NOMO-1 (cell line): ENCODE results near the gene NOP56.

Experiments
- DNase-seq, 2 experiments: peaks; one replicate each; lab custom pipeline; 2025; ENCODE audit not compliant: unreplicated experiment in 2 of 2; lab: John Stamatoyannopoulos, UW

Gene NOP56

DNA sequence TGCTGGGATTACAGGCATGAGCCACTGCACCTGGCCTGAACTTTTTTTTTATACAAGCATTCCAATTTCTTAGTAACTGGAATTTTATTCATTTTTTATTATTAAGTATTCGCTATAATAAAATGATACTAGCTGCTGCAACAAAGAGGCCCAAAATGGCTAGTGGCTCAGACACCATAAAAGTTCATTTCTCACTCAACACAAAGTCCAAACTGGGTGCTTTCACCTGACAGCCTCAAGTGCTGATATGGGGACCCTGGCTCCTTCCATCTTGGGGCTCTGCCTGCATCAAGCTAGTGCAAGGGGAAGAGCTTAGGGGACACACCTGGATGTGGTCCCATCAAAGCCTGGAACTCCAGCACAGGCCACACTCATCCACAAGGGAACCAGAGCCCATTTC is 12.2 kb upstream of the NOP56 start:
- no peak for DNase-seq

DNA sequence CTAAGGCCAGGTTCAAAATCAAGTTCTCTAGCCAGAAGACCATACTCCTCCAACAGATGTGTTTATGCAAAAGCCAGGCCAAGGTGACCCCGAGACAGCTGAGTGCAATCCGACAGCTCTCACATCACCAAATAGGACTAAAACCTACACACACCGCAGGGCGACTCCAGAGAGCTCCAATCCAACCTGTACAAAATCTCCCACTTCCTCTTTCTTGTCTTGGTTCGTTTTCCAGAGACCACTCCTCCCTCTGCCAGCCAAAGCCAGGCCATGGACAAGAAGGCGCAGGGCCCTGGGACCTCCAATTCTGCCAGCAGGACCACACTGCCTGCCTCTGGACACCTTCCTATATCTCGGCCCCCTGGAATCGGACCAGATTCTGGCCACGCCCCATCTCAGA is 11.5 kb upstream of the NOP56 start:
- DNase-seq: no peak

DNA sequence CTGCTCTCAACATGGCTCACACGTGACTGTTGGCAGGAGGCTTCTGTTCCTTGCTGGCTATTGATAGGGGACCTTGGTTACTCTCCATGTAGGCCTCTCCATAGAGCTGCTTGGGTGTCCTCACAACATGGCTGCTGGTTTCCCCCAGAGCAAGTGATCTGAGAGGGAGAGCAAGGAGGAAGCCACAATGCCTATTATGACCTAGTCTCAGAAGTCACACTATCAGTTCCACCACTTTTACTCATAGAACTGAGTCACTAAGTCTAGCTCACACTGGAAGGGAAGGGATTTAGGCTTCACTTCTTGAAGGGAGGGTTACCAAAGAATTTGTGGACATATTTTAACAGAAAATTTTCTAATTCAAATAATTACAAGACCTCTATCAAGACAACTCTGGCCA is 8.7 kb upstream of the NOP56 start:
- no peak for DNase-seq

DNA sequence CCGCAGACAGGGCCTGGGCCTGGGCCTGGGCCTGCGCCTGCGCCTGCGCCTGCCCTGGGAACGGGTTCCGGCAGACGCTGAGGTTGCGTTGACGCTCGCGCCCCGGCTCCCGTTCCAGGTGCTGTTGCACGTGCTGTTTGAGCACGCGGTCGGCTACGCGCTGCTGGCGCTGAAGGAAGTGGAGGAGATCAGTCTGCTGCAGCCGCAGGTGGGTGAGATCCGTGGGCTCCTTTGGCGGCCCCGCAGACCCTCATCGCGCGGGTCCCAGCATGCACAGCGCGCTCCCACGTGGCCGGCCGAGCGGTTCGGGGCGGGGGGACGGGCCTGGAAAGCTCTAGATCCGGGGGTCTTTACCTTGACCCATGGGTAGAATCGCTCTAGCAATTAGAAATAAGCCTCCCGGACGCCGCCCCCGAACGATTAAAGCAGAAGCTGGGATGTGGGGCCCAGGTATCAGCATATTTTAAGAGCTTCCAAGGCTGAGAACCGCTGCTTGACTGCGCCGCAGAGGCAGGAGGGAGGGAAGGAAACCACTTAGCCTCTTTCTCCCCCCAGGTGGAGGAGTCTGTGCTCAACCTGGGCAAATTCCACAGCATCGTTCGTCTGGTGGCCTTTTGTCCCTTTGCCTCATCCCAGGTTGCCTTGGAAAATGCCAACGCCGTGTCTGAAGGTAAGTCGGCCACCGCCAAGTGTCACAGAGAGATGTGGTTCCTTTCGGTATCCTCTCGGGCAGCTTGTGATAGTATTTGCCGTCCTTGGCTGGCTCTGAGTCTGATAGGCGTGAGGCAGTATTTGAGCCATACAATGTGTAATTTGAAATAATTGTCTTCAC is 508 bp downstream of the NOP56 start:
- peak in 1 of 2 experiments; percentile 34 for DNase-seq

DNA sequence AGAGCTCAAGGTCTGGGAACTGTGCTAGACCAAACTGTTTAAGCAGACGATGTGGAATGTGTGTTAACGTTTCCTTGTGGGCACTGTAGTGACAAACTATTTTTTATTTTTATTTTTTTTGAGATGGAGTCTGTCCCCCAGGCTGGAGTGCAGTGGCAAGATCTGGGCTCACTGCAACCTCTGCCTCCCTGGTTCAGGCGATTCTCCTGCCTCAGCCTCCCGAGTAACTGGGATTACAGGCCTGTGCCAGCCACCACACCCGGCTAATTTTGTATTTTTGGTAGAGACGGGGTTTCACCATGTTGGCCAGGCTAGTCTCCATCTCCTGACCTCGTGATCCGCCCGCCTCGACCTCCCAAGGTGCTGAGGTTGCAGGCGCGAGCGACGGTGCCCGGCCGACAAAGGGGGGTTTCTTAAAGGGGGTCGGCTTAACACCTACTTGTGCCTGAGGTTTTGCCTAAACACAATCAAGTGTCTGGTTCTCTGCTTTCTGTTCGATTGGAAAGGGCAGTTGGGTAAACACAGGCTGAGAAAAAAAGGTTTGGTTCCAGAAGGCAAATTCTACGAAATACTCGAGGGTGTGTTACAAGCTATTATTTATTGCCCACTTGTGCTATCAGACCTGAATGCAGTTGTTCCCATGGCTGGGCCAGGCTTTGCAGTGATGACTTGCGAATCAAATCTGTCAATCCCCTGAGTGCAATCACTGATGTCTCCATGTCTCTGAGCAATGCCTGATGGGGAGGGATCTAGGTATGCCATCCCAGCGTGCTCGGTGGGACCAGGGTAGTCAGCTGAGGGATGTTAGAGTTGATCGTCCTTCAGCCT is 1.3 kb downstream of the NOP56 start:
- DNase-seq: no peak

DNA sequence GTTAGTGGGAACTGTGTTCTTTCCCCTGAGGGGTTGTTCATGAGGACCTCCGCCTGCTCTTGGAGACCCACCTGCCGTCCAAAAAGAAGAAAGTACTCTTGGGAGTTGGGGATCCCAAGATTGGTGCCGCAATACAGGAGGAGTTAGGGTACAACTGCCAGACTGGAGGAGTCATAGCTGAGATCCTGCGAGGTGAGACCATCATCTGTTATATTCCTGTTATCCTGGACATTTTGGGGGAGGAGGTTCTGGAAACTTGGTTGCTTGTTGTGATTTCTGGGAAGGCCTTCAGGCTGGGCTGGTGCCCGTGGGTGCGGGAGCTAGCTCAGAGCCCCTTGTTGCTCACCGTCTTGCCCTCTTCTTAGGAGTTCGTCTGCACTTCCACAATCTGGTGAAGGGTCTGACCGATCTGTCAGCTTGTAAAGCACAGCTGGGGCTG is 2.0 kb downstream of the NOP56 start:
- no peak for DNase-seq

DNA sequence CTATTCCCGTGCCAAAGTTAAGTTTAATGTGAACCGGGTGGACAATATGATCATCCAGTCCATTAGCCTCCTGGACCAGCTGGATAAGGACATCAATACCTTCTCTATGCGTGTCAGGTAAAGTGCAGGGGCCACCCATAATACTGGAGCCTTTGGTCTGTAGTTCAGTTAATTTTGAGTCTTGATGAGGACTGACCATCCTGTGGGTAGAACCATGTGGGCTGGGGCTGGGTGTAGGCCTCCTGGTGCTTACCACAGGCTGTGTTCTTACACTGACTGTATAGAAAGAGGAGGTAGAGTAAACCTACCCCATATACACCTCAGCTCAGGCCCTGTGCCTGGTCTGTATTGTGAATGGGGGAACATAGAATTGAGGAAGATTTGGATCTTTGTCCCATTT is 2.4 kb downstream of the NOP56 start:
- DNase-seq: no peak

DNA sequence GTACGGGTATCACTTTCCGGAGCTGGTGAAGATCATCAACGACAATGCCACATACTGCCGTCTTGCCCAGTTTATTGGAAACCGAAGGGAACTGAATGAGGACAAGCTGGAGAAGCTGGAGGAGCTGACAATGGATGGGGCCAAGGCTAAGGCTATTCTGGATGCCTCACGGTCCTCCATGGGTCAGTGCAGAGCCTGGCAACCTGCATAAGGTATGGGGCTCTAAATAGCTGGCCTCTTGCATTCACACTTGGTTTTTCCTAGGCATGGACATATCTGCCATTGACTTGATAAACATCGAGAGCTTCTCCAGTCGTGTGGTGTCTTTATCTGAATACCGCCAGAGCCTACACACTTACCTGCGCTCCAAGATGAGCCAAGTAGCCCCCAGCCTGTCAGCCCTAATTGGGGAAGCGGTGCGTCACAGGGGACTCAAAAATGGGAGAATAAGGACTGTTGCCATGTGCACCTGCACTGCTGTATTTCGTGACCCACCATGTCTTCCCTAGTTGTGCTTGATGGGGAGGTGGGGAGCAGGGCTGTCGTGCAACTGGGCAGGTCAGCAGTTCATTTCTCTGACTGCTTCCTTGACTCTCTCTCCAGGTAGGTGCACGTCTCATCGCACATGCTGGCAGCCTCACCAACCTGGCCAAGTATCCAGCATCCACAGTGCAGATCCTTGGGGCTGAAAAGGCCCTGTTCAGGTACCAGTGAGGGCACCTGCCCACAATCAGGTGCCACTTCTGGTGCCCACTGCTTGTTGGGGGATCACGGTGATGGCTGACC is 3.1 kb downstream of the NOP56 start:
- no peak for DNase-seq

DNA sequence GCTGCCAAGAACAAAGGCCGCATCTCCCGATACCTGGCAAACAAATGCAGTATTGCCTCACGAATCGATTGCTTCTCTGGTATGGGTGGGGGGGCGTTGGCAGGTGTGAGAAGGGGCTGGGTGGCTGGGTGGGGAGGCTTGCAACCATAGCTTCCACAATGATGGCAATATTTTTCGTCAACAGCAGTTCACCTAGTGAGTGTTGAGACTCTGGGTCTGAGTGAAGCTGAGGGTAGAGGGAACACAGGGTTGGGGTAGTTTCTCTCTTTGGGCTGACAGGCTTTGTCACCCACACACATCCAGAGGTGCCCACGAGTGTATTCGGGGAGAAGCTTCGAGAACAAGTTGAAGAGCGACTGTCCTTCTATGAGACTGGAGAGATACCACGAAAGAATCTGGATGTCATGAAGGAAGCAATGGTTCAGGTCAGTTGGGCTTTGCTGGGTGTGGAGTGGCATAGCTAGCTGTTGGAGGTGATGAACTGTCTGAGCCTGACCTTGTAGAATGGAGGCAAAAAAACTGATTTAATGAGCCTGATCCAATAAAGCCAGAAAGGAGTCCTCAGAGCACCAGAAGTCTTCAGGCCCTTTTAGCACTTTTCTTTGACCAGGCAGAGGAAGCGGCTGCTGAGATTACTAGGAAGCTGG is 4.2 kb downstream of the NOP56 start:
- no peak for DNase-seq

DNA sequence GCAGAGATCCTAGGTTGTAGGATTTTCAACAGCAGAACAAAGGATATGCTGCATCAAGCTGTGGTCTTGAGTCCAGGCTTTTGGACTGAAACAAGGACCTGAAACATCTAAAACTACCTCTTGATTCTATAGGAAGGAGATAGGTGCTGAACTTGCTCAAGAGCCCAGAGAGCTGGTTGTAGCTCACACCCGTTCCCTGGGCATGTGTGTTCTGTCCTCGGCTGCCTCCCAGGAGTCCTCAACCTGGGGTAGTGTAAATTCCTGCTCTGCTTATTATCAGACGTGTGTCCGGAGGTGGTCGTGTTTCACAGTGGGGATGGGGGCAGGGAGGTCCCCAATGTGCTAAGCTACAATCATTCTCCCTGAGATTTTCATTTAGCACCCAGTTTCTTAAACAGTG is 4.8 kb downstream of the NOP56 start:
- DNase-seq: no peak

DNA sequence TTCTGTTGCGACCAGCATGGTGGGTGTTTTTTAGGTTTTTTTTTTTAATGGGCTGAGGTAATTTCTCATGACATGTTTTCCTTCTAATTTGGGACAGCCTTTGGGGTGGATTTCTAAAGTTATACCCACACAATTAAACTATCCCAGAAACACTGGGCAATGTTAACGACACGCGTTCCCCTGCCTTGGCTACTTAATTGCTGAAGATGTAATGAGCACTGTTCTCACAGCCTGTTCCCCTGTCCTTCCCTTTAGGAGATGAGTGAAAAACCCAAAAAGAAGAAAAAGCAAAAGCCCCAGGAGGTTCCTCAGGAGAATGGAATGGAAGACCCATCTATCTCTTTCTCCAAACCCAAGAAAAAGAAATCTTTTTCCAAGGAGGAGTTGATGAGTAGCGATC is 5.2 kb downstream of the NOP56 start:
- DNase-seq: no peak

DNA sequence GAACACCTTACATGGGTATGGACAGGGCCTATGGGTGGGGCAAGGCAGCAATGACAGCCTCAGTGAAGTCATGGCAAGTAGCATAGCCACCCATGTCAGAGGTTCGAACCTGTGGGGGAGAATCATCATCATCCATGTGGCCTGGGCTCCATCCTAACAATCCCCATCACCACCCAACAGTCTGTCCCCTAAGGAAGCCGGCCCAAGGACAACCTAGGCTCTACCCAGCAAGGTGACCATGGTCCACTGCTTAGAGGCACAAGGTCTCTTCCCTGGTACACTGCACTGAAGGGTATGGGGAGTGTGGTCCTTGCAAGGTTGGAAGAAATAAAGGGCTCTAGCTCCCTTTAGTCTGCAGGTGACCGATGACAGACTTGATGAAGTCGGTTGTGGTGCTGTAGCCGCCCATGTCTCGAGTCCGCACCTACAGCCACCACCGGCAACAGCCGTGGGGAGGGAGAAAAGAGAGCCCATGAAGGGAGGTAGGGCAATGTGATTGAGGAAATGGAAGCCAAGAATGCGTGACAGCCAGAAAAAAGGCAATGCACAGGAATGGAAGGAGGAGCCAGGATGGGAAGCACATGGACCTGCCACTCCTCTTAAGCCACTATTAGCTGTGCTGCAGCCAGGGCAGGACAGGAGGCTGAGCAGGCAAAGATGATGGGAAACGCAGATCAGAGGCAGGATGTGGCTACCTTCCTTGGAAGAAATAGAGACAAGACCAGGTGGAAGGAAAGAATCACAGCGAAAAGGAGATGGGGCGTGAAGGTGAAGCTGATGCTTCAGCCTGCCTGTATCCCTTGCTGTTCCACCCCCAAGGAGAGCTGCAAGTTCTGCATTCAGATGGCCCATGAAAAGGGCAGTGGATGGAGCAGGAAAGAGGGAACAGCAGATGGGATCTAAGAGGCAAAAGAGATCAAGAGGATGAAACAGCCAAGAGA is 6.3 kb downstream of the NOP56 start:
- no peak for DNase-seq

DNA sequence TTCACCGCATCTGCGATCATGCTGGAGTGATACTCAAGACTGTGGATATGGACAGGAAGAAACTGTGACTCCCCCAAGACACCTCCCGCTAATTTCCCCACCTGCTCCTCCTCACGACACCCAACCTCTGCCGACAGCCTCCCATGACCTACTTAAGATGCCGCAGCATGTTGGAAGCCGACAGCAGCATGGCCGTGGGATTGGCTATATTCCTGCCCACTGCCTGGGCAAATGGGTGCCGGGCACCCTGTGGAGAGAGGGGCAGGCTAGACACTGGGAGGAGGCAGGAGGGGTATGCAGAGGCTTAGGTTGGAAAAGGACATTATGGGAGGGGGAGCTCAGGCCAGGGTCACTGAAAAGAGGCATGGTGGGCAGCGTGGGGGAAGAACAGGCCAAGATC is 7.1 kb downstream of the NOP56 start:
- DNase-seq: no peak

DNA sequence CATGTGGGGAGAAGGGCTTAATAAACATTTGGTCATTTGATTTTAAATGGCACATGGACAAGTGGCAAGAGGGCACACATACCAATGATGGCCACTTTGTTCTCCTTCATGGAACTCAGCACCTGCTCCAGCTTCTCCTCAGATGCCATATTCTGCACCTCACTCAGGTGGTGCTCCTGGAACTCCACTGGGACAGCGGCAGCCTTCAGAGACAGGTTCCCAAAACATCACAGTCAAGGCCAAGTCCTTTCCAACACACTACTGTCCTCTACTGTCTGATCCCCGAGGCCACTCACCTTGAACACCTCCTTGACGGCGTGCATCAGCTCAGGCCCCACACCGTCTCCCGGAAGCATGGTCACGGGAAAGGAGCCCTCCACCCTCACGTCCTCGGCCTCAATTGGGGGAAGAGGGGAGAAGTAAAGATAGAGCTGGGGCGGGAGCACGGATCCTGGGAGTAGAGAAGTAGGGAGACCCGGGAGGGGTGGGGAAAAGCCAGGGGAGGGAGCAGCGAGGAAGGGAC is 11.0 kb downstream of the NOP56 start:
- no peak for DNase-seq

DNA sequence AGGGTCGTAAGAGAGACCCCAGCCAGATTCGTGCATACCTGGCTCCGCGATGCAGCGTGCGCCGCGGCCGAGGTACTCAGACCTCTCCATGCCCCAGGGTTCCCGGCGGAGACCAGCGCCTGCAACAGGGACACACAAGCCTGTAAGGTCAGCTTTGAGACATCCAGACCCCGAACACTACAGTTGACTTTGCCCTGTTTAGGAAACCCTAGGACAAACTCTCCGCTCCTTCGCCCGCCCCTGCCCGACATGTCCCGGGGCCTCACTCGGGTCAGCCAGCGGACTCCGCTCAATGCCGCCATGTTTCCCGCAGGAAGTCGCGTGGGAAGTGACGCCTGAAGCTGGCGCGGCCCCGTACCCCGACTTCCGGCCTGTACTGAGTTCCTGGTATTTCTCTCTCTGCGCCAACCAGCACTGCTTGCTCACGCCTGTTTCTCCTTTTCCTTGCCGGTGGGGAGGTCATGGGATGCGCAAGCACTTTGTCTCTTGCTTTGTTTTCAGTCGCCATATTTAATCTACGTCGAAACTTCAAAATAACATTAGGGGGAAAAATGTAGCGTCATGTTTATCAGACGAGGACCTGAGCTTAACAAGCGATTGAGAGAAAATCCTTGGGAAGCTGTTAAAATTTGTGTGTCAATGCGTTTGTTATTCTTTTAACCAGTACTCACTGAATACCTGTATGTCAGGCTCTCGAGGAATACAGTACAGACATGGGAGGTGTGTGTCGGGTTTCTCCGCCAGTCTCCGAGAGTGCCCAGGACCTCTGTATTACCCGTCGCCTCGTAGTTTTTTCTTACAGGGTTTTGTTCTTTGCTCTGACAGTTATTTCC is 11.7 kb downstream of the NOP56 start, which contains the start of gene IDH3B:
TSS of gene IDH3B (minus strand) at position 330 of the 833 bp plus-strand sequence. CDS start at position 302, 28 bp downstream.
- DNase-seq: peak; percentile 94 to 95

DNA sequence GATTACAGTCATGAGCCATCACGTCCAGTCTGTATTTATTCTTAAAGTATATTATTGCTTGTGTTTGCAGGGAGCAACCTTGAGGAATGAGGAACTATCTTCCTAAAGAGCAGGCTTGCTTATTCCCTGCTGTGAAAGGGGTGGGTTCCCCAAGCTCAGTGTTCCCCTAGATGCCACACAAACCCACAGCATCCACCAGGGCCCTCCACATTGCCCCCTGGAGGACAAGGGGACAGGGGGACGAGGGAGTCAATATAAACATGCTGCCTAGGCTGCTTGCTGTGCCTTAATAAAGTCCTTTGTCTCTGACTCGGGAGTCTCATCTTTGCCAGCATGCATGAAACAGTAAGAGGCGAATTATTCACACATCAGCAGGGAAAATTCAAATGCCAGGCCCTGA is 19.5 kb downstream of the NOP56 start:
- DNase-seq: no peak

DNA sequence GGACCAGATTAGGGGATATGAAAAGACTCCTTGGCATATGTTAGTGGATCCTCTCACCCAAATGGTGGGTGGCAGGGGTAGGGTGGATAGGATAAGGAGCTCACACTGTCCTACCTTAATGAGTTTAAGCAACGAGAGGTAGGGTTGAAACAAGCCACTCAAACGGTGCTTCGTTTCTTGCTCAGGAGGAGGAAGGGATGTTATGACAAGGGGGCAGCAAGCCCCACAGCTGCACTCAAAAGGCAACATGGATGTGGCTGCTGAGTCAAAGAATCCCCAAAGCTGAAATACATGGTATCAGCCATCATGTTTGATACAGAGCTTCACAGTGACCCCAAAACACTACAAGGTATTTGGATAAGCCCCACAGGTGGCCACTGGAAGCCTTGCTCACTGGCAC is 20.0 kb downstream of the NOP56 start:
- no peak for DNase-seq

DNA sequence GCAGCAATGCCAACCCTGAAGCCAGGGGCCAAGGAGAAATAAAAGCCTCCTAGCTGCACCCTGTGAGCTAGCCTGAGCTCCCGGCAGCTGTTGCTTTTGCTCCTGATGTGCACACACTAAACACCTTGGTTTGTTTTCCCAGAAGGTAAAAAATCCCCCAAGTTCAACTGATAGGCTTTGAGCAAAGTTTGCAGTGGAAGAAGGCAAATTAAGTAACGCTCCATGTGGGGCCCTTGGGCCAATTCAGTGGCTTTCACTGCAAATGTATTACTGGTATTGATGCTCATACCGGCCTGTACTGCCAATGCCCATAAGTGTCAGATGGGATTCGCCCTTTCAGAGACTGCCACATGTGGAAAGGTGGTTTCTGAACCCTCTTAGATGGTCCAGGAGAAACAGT is 21.0 kb downstream of the NOP56 start:
- DNase-seq: no peak
